Testis (tissue), 2 donors: Measurements from ENCODE around the gene MAPK11.

ENCODE experiments used
- CTCF ChIP-seq, 3 experiments: fragments of 450-650 bp in 2 of 3; fragments of 200-600 bp in 1 of 3; sonication (generic) in 1 of 3; IDR thresholded peaks; one replicate each; pipeline ENCODE4 v1.5.1; 2016 to 2019; ENCODE audit warnings: antibody characterized with exemption in 3 of 3, mild to moderate bottlenecking in 2 of 3, moderate library complexity in 1 of 3
- POLR2A ChIP-seq: fragments of 450-650 bp; IDR thresholded peaks from one replicate; pipeline ENCODE4 v1.6.1; 2017; ENCODE audit warnings: antibody characterized with exemption, mild to moderate bottlenecking, moderate library complexity

DNA sequence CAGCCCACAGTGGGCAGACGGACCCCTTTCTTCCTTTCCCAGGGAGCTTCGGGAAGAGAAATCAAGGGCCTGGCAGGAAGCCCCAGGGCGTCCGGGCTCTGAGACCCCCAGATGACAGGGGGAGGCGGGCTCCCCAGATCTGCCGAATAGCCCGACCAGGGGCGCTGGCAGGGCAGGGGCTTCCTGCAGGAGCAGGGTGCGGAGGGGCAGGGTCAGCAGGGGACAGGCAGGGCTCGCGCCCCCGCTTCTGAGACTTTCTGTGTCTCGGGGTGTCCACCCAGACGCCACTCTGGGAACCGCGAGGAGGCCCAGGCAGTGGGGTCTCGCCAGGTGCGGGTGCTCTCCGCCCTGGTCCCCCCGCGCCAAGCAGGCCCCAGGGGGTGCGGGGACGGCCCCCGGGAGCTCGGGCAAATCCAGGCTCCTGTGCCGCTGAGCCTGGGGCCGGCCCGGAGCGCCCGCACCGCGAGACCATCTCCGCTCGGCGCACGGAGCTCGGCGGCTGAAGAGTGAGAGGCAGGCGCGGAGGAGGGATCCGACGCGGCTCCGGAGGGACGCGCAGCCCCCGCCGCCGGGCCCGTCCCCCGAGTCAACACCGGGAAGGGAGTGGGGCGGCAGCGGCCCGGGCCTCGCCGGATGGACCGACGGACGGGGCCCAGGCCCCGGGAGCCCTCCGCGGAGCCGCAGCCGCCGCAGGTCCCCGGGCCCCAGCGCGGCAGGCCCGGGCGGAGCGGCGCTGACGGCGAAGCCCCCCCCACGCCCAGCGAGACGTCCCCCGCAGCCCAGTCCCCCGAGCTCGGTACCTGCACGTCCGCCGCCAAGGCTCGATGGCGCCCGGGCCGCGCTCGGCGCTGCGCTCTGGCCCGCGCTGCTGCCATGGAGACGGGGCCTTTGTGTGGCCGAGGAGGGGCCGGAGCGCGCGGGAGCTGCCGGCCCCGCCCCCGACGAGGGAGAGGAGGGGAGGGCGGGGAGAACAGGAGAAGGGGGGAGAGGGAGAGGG, 36.9 kb upstream of the MAPK11 start, which contains the start of gene PLXNB2:
- TF ChIP-seq CTCF (IDR thresholded peaks at IDR 0.05) (no peak), POLR2A (no peak)
